Testis (tissue), 3 donors: ENCODE results near the gene CEP350. TPM values are rescaled to one million over a fixed set of nuclear protein-coding genes. Genes with fewer than 3 reads are reported as not detected.

Experiments
- DNase-seq: peaks from one replicate; pipeline ENCODE4 v3.0.0-alpha.2; 2019
- H3K27ac ChIP-seq, 2 donors: fragments of 200-600 bp; sonication (generic); one replicate each; pipeline ENCODE4 v1.5.1; 2019
- H3K27me3 ChIP-seq: fragments of 200-600 bp; sonication (generic); one replicate; pipeline ENCODE4 v1.5.1; 2019
- H3K36me3 ChIP-seq: fragments of 200-600 bp; sonication (generic); one replicate; pipeline ENCODE4 v1.5.1; 2017; ENCODE audit warnings: low read depth; ENCODE audit errors: missing control alignments
- H3K4me1 ChIP-seq: fragments of 200-600 bp; sonication (generic); one replicate; pipeline ENCODE4 v1.5.1; 2019
- H3K4me3 ChIP-seq, 2 donors: fragments of 200-600 bp; sonication (generic); one replicate each; pipeline ENCODE4 v1.5.1; 2017 to 2019
- H3K9me3 ChIP-seq: fragments of 200-600 bp; sonication (generic); one replicate; pipeline ENCODE4 v1.5.1; 2017
- CTCF ChIP-seq, 3 experiments: fragments of 450-650 bp in 2 of 3; fragments of 200-600 bp in 1 of 3; sonication (generic) in 1 of 3; IDR thresholded peaks; one replicate each; pipeline ENCODE4 v1.5.1; 2016 to 2019; ENCODE audit warnings: antibody characterized with exemption in 3 of 3, mild to moderate bottlenecking in 2 of 3, moderate library complexity in 1 of 3
- POLR2A ChIP-seq: fragments of 450-650 bp; IDR thresholded peaks from one replicate; pipeline ENCODE4 v1.6.1; 2017; ENCODE audit warnings: antibody characterized with exemption, mild to moderate bottlenecking, moderate library complexity
- WGBS, 2 donors: methylation state at CpG; one replicate each; pipeline ENCODE4 v1.1.5; 2018; 5-methylcytosine and 5-hydroxymethylcytosine counted together
- intact Hi-C: fragments of 100-400 bp; cut with DNase I; formaldehyde crosslinking; loops from one replicate; pipeline ENCODE4 v1.15.1; 2023; ENCODE audit warnings: low total_unique reads
- polyA plus RNA-seq: library from polyadenylated mRNA; stranded (reverse); fragments of 350-450 nt; fragmentation: Illumina TruSeq; extraction: RNeasy Lipid Tissue Mini Kit (QIAGEN cat#74804); gene quantifications from one replicate; pipeline ENCODE4 v1.2.3, GENCODE V29; 2014; ENCODE audit warnings: low read depth, low replicate concordance; ENCODE audit not compliant: insufficient read depth
- total RNA-seq, 2 donors: library from RNA; depleted of rRNA; stranded (reverse); fragments of >200 nt; gene quantifications; one replicate each; pipeline ENCODE4 v1.2.3, GENCODE V29; 2016

Gene CEP350
- total and polyA plus RNA-seq, 3 donors from 2014 or later, result 89.4 to 177 (median 104) TPM

- Histone ChIP-seq H3K27me3 (no peaks in the 10 kb centered on the region), H3K9me3 (no peaks in the 10 kb centered on the region), H3K27ac (no peak overlapping the region), H3K36me3 (no peaks in the 10 kb centered on the region), H3K4me1 (peaks cover 4% of the 10 kb centered on the region), H3K4me3 (no peak overlapping the region)
- TF ChIP-seq POLR2A, result no peak
- no peak for TF ChIP-seq CTCF (IDR thresholded peaks at IDR 0.05)
- no peak for DNase-seq
- intact Hi-C loops, result no loop called here
- WGBS, 2 donors, result 87 to 98% methylated on average over 2 of the region's 2 CpGs
Measured at GRCh38 chr1:180027949-180028445, 73.4 kb downstream of the CEP350 start.

- no peaks in the 10 kb centered on the region for H3K9me3 ChIP-seq
- no peak overlapping the region for H3K4me3 ChIP-seq
- no peaks in the 10 kb centered on the region for H3K36me3 ChIP-seq
- no peaks in the 10 kb centered on the region for H3K27me3 ChIP-seq
- WGBS, 2 donors, result 91 to 96% methylated on average over 1 of the region's 1 CpG
- no peak overlapping the region for H3K27ac ChIP-seq
- peaks cover 4% of the 10 kb centered on the region for H3K4me1 ChIP-seq
- intact Hi-C loops, result no loop called here
- no peak for DNase-seq
- TF ChIP-seq POLR2A (no peak), CTCF (IDR thresholded peaks at IDR 0.05) (peak in 1 of 3 experiments; percentile 17)
Measured at GRCh38 chr1:180028864-180029263, 74.3 kb downstream of the CEP350 start.

- intact Hi-C loops, result no loop called here
- Histone ChIP-seq H3K27ac (no peak overlapping the region), H3K4me1 (peaks cover 4% of the 10 kb centered on the region), H3K27me3 (no peaks in the 10 kb centered on the region), H3K4me3 (no peak overlapping the region), H3K9me3 (no peaks in the 10 kb centered on the region), H3K36me3 (no peaks in the 10 kb centered on the region)
- DNase-seq, result no peak
- 74 to 75% methylated on average over 7 of the region's 7 CpGs for WGBS, 2 donors
- TF ChIP-seq CTCF (IDR thresholded peaks at IDR 0.05) (no peak), POLR2A (no peak)
Measured at GRCh38 chr1:180029524-180030135, 75.0 kb downstream of the CEP350 start.

GRCh38 chr1:180031664-180032063 is 77.1 kb downstream of the CEP350 start:
- Histone ChIP-seq H3K36me3 (no peaks in the 10 kb centered on the region), H3K27me3 (no peaks in the 10 kb centered on the region), H3K27ac (no peak overlapping the region), H3K4me3 (no peak overlapping the region), H3K4me1 (peaks cover 4% of the 10 kb centered on the region), H3K9me3 (no peaks in the 10 kb centered on the region)
- WGBS, 2 donors, result 63 to 65% methylated on average over 1 of the region's 1 CpG
- intact Hi-C loops, result no loop called here
- no peak for TF ChIP-seq CTCF (IDR thresholded peaks at IDR 0.05)
- DNase-seq, result no peak

- no peak for DNase-seq
- peaks cover 4% of the 10 kb centered on the region for H3K4me1 ChIP-seq
- intact Hi-C loops, result no loop called here
- no peak overlapping the region for H3K4me3 ChIP-seq
- H3K36me3 ChIP-seq, result no peaks in the 10 kb centered on the region
- H3K9me3 ChIP-seq, result no peaks in the 10 kb centered on the region
- H3K27me3 ChIP-seq, result no peaks in the 10 kb centered on the region
- TF ChIP-seq POLR2A (no peak), CTCF (IDR thresholded peaks at IDR 0.05) (no peak)
- WGBS, 2 donors, result 43 to 47% methylated on average over 1 of the region's 1 CpG
- no peak overlapping the region for H3K27ac ChIP-seq
Measured at GRCh38 chr1:180033390-180033789, 78.8 kb downstream of the CEP350 start.
